ENCODE data around the gene PDE9A.

Gene PDE9A

GRCh38 chr21:42732033-42732410 is 78.6 kb downstream of the PDE9A start:
- in situ Hi-C loops (cut with MboI; ENCODE audit: low pct_unique_long_range_greater_than_20kb, low sequenced_read_pairs, unreplicated experiment): no loop called here

GRCh38 chr21:42733037-42733627 is 79.7 kb downstream of the PDE9A start:
- DNase-seq (ENCODE audit: low spot score): no peak
- in situ Hi-C loops (cut with MboI; ENCODE audit: low pct_unique_long_range_greater_than_20kb, low sequenced_read_pairs, unreplicated experiment): no loop called here
- no peak for TF ChIP-seq CTCF (IDR thresholded peaks at IDR 0.05; ENCODE audit: extremely low read depth, insufficient read depth, missing control alignments)

More at GRCh38 chr21:42732033-42732410, 78.6 kb downstream of the PDE9A start:
- no peak for TF ChIP-seq CTCF (IDR thresholded peaks at IDR 0.05; ENCODE audit: extremely low read depth, insufficient read depth, missing control alignments)
- no peak for DNase-seq (ENCODE audit: low spot score)

- no peak for TF ChIP-seq CTCF (IDR thresholded peaks at IDR 0.05; ENCODE audit: extremely low read depth, insufficient read depth, missing control alignments)
- in situ Hi-C loops (cut with MboI; ENCODE audit: low pct_unique_long_range_greater_than_20kb, low sequenced_read_pairs, unreplicated experiment): no loop called here
- no peak for DNase-seq (ENCODE audit: low spot score)
Measured at GRCh38 chr21:42733874-42734273, 80.5 kb downstream of the PDE9A start.

GRCh38 chr21:42734323-42734971 is 81.0 kb downstream of the PDE9A start:
- in situ Hi-C loops (cut with MboI; ENCODE audit: low pct_unique_long_range_greater_than_20kb, low sequenced_read_pairs, unreplicated experiment): no loop called here
- no peak for DNase-seq (ENCODE audit: low spot score)
- TF ChIP-seq CTCF (IDR thresholded peaks at IDR 0.05; ENCODE audit: extremely low read depth, insufficient read depth, missing control alignments): no peak

- in situ Hi-C loops (cut with MboI; ENCODE audit: low pct_unique_long_range_greater_than_20kb, low sequenced_read_pairs, unreplicated experiment): no loop called here
- TF ChIP-seq CTCF (IDR thresholded peaks at IDR 0.05; ENCODE audit: extremely low read depth, insufficient read depth, missing control alignments): no peak
- no peak for DNase-seq (ENCODE audit: low spot score)
Measured at GRCh38 chr21:42735061-42735460, 81.6 kb downstream of the PDE9A start.

GRCh38 chr21:42735944-42736343 is 82.5 kb downstream of the PDE9A start:
- in situ Hi-C loops (cut with MboI; ENCODE audit: low pct_unique_long_range_greater_than_20kb, low sequenced_read_pairs, unreplicated experiment): no loop called here
- no peak for TF ChIP-seq CTCF (IDR thresholded peaks at IDR 0.05; ENCODE audit: extremely low read depth, insufficient read depth, missing control alignments)
- DNase-seq (ENCODE audit: low spot score): no peak
